WTC11 (cell line): Measurements from ENCODE around the gene NSD1. TPM values are rescaled to one million over a fixed set of nuclear protein-coding genes. Genes with fewer than 3 reads are reported as not detected.

Experiments
- ATAC-seq: fragments of 200-7000 bp; cut with Tn5 transposase; 2 replicates; pipeline ENCODE4 v1.10.0; 2021; ENCODE audit warnings: mild to moderate bottlenecking, moderate library complexity
- CTCF ChIA-PET: fragments of 300-600 bp; sonication (Branson Sonifier 250); formaldehyde crosslinking; loops from one replicate; lab custom pipeline; 2021; ENCODE audit warnings: antibody characterized with exemption; lab: Charles Lee
- POLR2A ChIA-PET: fragments of 350-600 bp; sonication (Branson Sonifier 250); formaldehyde crosslinking; loops from one replicate; lab custom pipeline; 2021; ENCODE audit warnings: antibody characterized with exemption; lab: Charles Lee
- DNase-seq: peaks from one replicate; pipeline ENCODE4 v3.0.0; 2021; ENCODE audit warnings: low spot score
- H3K27ac Mint-ChIP-seq: 2 replicates; pipeline ENCODE4 v1.8.0; 2021; ENCODE audit warnings: mixed read lengths
- H3K27me3 Mint-ChIP-seq: 2 replicates; pipeline ENCODE4 v1.8.0; 2021; ENCODE audit warnings: low read depth, mild to moderate bottlenecking, moderate library complexity, mixed read lengths
- H3K36me3 Mint-ChIP-seq: 2 replicates; pipeline ENCODE4 v1.8.0; 2021; ENCODE audit warnings: mixed read lengths
- H3K4me1 Mint-ChIP-seq: 2 replicates; pipeline ENCODE4 v1.8.0; 2022; ENCODE audit warnings: mixed read lengths
- H3K4me3 Mint-ChIP-seq: 2 replicates; pipeline ENCODE4 v1.8.0; 2021; ENCODE audit warnings: mild to moderate bottlenecking, moderate library complexity, mixed read lengths
- H3K9me3 Mint-ChIP-seq: 2 replicates; pipeline ENCODE4 v1.8.0; 2021; ENCODE audit warnings: mixed read lengths
- CBFB ChIP-seq: sonication (generic); formaldehyde crosslinking; IDR thresholded peaks from 2 replicates; pipeline ENCODE4 v1.8.1; 2022; ENCODE audit warnings: mild to moderate bottlenecking, low read depth, missing genetic modification reagents
- CREM ChIP-seq: sonication (generic); formaldehyde crosslinking; IDR thresholded peaks from 2 replicates; pipeline ENCODE4 v1.8.1; 2022; ENCODE audit warnings: mild to moderate bottlenecking, missing genetic modification reagents, moderate library complexity
- FOXJ3 ChIP-seq: sonication (generic); formaldehyde crosslinking; IDR thresholded peaks from 2 replicates; pipeline ENCODE4 v1.9.0; 2021; ENCODE audit warnings: missing genetic modification reagents, mild to moderate bottlenecking, borderline replicate concordance
- GTF2I ChIP-seq: fragments of 250-450 bp; sonication (Bioruptor Pico); conservative IDR thresholded peaks from 2 replicates; pipeline ENCODE4 v1.4.0; 2021; ENCODE audit warnings: mild to moderate bottlenecking
- HMGA2 ChIP-seq: fragments of 250-450 bp; sonication (Bioruptor Pico); IDR thresholded peaks from 2 replicates; pipeline ENCODE4 v1.4.0; 2021; ENCODE audit warnings: mild to moderate bottlenecking, moderate library complexity
- KAT7 ChIP-seq: sonication (generic); formaldehyde crosslinking; IDR thresholded peaks from 2 replicates; pipeline ENCODE4 v1.8.1; 2023; ENCODE audit warnings: missing genetic modification reagents, mild to moderate bottlenecking, borderline replicate concordance
- TEAD1 ChIP-seq: sonication (generic); formaldehyde crosslinking; IDR thresholded peaks from 2 replicates; pipeline ENCODE4 v1.8.0; 2022; ENCODE audit warnings: mild to moderate bottlenecking, missing genetic modification reagents
- ZNF138 ChIP-seq: sonication (generic); formaldehyde crosslinking; conservative IDR thresholded peaks from 2 replicates; pipeline ENCODE4 v1.8.1; 2022; ENCODE audit warnings: mild to moderate bottlenecking, moderate library complexity, missing genetic modification reagents
- ZNF416 ChIP-seq: fragments of 250-450 bp; sonication (Bioruptor Pico); IDR thresholded peaks from 2 replicates; pipeline ENCODE4 v1.9.0; 2021; ENCODE audit warnings: mild to moderate bottlenecking, inconsistent platforms
- total RNA-seq: library from RNA; stranded (reverse); gene quantifications from 3 replicates; pipeline ENCODE4 v1.2.3, GENCODE V29; 2021
- TF ChIP-seq, protein P1 (sequence below): fragments of 200-600 bp; IDR thresholded peaks from 2 replicates; pipeline ENCODE4 v1.8.0; 2022; ENCODE audit warnings: antibody characterized with exemption
- TF ChIP-seq, protein P2 (sequence below): sonication (generic); formaldehyde crosslinking; conservative IDR thresholded peaks from 2 replicates; pipeline ENCODE4 v1.8.1; 2022; ENCODE audit warnings: mild to moderate bottlenecking, missing genetic modification reagents
- TF ChIP-seq, protein P3 (sequence below): sonication (generic); formaldehyde crosslinking; IDR thresholded peaks from 2 replicates; pipeline ENCODE4 v1.8.0; 2023; ENCODE audit warnings: mild to moderate bottlenecking, missing genetic modification reagents
- TF ChIP-seq, protein P4 (sequence below): sonication (generic); formaldehyde crosslinking; IDR thresholded peaks from 2 replicates; pipeline ENCODE4 v1.8.0; 2022; ENCODE audit warnings: mild to moderate bottlenecking, missing genetic modification reagents
- TF ChIP-seq, protein P5 (sequence below): fragments of 250-450 bp; sonication (Bioruptor Pico); IDR thresholded peaks from 2 replicates; pipeline ENCODE4 v1.9.0; 2021; ENCODE audit warnings: mild to moderate bottlenecking
- TF ChIP-seq, protein P6 (sequence below): sonication (generic); formaldehyde crosslinking; IDR thresholded peaks from 2 replicates; pipeline ENCODE4 v1.8.1; 2022; ENCODE audit warnings: mild to moderate bottlenecking, moderate library complexity, missing genetic modification reagents
- TF ChIP-seq, protein P7 (sequence below): fragments of 250-450 bp; sonication (Bioruptor Pico); IDR thresholded peaks from 2 replicates; pipeline ENCODE4 v1.9.0; 2021; ENCODE audit warnings: mild to moderate bottlenecking
- TF ChIP-seq, protein P8 (sequence below): sonication (generic); formaldehyde crosslinking; IDR thresholded peaks from 2 replicates; pipeline ENCODE4 v1.8.0; 2022; ENCODE audit warnings: mild to moderate bottlenecking, missing genetic modification reagents

The NSD1 gene
- total RNA-seq, 1 experiment from 2014 or later = 148 TPM

DNA sequence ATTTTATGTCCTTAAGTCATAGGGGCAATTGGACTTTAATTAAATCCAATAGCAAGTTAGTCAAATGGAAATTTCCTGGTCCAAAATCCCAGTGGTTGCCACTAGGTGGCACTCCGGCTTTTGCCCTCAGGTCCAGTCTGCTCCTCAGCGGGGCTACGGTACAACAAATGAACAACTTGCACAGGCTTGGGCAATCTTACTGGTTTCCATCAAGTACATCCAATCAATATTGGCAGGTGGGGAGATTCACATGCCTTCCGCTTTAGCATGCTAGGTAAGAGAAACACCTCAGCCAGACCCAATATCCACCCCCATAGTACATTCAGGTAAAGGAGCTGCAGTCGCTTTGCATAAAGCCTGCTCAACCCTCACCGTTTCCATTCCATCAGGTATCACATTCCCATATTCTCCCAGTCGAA, 184.4 kb downstream of the NSD1 start:
- peaks cover 11% of the 10 kb centered on the region for H3K4me1 Mint-ChIP-seq
- H3K36me3 Mint-ChIP-seq = peaks cover 7% of the 10 kb centered on the region
- peak; percentile 83 for DNase-seq
- peak overlapping the region; percentile 70 for H3K27ac Mint-ChIP-seq
- POLR2A ChIA-PET = no interaction called here
- peak overlapping the region; percentile 17; the same call in 1 of the 2 replicates for H3K4me3 Mint-ChIP-seq
- ATAC-seq = peak; percentile 57
- CTCF ChIA-PET = interaction anchor here (0.6 to 3.8 kb wide), 34 partner anchors 8 to 289 kb away, joined by 3 to 55 read pairs (median 4); partner anchors contain the start of genes FGFR4, GRK6, LMAN2 and PRELID1
- H3K9me3 Mint-ChIP-seq = peaks cover 6% of the 10 kb centered on the region; the same call in 1 of the 2 replicates
- H3K27me3 Mint-ChIP-seq = no peaks in the 10 kb centered on the region
- TF ChIP-seq, protein P1, sequence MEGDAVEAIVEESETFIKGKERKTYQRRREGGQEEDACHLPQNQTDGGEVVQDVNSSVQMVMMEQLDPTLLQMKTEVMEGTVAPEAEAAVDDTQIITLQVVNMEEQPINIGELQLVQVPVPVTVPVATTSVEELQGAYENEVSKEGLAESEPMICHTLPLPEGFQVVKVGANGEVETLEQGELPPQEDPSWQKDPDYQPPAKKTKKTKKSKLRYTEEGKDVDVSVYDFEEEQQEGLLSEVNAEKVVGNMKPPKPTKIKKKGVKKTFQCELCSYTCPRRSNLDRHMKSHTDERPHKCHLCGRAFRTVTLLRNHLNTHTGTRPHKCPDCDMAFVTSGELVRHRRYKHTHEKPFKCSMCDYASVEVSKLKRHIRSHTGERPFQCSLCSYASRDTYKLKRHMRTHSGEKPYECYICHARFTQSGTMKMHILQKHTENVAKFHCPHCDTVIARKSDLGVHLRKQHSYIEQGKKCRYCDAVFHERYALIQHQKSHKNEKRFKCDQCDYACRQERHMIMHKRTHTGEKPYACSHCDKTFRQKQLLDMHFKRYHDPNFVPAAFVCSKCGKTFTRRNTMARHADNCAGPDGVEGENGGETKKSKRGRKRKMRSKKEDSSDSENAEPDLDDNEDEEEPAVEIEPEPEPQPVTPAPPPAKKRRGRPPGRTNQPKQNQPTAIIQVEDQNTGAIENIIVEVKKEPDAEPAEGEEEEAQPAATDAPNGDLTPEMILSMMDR = peak; percentile 72
- no peak for TF ChIP-seq CBFB

DNA sequence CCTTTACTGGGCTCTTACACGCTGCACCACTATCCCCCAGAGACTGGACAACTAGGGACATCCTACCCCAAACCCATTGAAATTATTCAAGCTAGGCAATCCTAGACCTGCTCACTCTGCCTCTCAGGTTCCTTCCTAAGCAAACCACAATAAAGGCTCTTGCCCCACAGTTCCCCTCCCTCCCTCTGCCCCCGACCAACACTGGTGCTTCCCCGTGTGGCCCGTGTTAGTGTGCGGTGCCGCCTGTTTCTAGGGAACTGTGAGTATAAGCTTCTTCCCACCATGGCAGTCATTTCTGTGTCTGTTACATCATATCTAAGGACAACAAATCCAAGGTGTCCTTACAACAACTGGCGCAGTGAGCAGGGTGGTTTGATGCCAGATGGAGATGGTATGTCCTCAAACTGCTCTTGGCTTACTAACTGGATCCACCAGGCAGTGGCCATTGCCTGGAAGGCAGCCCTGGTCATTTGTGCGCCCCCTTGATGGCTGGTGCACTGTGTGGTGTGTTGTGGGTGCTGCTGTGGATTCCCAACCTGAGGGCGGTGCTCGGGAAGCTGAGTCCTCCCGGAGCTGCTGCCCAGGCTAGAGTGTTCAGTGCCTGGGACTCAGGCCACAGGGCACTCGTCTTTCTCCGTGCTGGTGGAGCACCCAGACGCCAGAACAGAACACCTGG, 186.5 kb downstream of the NSD1 start:
- peaks cover 14% of the 10 kb centered on the region for H3K4me1 Mint-ChIP-seq
- ATAC-seq = no peak
- H3K27ac Mint-ChIP-seq = no peak overlapping the region
- H3K27me3 Mint-ChIP-seq = no peaks in the 10 kb centered on the region
- no peak for DNase-seq
- peaks cover 12% of the 10 kb centered on the region for H3K36me3 Mint-ChIP-seq
- TF ChIP-seq TEAD1 = no peak
- TF ChIP-seq ZNF416 = no peak
- TF ChIP-seq, protein P2, sequence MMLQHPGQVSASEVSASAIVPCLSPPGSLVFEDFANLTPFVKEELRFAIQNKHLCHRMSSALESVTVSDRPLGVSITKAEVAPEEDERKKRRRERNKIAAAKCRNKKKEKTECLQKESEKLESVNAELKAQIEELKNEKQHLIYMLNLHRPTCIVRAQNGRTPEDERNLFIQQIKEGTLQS (CRISPR knock-in tag) = no peak
- TF ChIP-seq, protein P3, sequence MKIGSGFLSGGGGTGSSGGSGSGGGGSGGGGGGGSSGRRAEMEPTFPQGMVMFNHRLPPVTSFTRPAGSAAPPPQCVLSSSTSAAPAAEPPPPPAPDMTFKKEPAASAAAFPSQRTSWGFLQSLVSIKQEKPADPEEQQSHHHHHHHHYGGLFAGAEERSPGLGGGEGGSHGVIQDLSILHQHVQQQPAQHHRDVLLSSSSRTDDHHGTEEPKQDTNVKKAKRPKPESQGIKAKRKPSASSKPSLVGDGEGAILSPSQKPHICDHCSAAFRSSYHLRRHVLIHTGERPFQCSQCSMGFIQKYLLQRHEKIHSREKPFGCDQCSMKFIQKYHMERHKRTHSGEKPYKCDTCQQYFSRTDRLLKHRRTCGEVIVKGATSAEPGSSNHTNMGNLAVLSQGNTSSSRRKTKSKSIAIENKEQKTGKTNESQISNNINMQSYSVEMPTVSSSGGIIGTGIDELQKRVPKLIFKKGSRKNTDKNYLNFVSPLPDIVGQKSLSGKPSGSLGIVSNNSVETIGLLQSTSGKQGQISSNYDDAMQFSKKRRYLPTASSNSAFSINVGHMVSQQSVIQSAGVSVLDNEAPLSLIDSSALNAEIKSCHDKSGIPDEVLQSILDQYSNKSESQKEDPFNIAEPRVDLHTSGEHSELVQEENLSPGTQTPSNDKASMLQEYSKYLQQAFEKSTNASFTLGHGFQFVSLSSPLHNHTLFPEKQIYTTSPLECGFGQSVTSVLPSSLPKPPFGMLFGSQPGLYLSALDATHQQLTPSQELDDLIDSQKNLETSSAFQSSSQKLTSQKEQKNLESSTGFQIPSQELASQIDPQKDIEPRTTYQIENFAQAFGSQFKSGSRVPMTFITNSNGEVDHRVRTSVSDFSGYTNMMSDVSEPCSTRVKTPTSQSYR (CRISPR knock-in tag) = no peak
- TF ChIP-seq, protein P4, sequence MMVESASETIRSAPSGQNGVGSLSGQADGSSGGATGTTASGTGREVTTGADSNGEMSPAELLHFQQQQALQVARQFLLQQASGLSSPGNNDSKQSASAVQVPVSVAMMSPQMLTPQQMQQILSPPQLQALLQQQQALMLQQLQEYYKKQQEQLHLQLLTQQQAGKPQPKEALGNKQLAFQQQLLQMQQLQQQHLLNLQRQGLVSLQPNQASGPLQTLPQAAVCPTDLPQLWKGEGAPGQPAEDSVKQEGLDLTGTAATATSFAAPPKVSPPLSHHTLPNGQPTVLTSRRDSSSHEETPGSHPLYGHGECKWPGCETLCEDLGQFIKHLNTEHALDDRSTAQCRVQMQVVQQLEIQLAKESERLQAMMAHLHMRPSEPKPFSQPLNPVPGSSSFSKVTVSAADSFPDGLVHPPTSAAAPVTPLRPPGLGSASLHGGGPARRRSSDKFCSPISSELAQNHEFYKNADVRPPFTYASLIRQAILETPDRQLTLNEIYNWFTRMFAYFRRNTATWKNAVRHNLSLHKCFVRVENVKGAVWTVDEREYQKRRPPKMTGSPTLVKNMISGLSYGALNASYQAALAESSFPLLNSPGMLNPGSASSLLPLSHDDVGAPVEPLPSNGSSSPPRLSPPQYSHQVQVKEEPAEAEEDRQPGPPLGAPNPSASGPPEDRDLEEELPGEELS (CRISPR knock-in tag) = no peak
- TF ChIP-seq KAT7 (CRISPR knock-in tag) = no peak
- TF ChIP-seq FOXJ3 (CRISPR knock-in tag) = no peak
- TF ChIP-seq, protein P5, sequence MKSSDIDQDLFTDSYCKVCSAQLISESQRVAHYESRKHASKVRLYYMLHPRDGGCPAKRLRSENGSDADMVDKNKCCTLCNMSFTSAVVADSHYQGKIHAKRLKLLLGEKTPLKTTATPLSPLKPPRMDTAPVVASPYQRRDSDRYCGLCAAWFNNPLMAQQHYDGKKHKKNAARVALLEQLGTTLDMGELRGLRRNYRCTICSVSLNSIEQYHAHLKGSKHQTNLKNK (CRISPR knock-in tag) = no peak
- ChIA-PET POLR2A (interaction anchor here (1.1 kb wide), 1 partner anchor 47 kb away, joined by 5 read pairs; no protein-coding TSS in a partner anchor), CTCF (interaction anchor here (1.5 to 3.3 kb wide), 6 partner anchors 10 to 134 kb away, joined by 3 to 55 read pairs (median 24); no protein-coding TSS in a partner anchor)
- H3K4me3 Mint-ChIP-seq = no peak overlapping the region
- peaks cover 6% of the 10 kb centered on the region; the same call in 1 of the 2 replicates for H3K9me3 Mint-ChIP-seq

DNA sequence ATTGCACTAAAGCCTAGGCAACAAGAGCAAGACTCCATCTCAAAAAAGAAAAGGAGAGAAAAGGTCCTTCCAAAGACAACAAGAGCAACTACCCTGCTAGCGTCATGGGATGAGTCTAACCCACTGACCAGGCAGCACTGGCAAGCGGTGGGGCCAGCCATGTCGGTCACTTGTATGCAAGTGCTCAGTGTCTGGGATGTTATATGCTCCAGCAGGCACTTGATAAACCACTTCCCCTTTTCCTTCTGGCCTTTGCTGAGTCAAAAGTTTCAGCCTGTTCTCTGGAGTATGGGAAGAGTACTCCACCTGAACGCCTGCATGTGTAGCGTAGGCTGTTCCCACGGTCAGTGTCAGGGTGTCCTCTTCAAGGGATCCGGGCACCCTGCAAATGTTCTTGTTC, 187.3 kb downstream of the NSD1 start:
- no peak for ATAC-seq
- CTCF ChIA-PET = interaction anchor here (1.5 to 2.9 kb wide), 2 partner anchors 11 to 70 kb away, joined by 3 to 39 read pairs; no protein-coding TSS in a partner anchor
- peaks cover 20% of the 10 kb centered on the region for H3K4me1 Mint-ChIP-seq
- TF ChIP-seq ZNF138 (CRISPR knock-in tag) = no peak
- no peak for TF ChIP-seq GTF2I (CRISPR knock-in tag)
- TF ChIP-seq CREM (CRISPR knock-in tag) = no peak
- TF ChIP-seq, protein P5 (CRISPR knock-in tag) = no peak
- TF ChIP-seq, protein P6, sequence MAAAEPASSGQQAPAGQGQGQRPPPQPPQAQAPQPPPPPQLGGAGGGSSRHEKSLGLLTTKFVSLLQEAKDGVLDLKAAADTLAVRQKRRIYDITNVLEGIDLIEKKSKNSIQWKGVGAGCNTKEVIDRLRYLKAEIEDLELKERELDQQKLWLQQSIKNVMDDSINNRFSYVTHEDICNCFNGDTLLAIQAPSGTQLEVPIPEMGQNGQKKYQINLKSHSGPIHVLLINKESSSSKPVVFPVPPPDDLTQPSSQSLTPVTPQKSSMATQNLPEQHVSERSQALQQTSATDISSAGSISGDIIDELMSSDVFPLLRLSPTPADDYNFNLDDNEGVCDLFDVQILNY (CRISPR knock-in tag) = no peak
- TF ChIP-seq HMGA2 = no peak
- TF ChIP-seq, protein P7, sequence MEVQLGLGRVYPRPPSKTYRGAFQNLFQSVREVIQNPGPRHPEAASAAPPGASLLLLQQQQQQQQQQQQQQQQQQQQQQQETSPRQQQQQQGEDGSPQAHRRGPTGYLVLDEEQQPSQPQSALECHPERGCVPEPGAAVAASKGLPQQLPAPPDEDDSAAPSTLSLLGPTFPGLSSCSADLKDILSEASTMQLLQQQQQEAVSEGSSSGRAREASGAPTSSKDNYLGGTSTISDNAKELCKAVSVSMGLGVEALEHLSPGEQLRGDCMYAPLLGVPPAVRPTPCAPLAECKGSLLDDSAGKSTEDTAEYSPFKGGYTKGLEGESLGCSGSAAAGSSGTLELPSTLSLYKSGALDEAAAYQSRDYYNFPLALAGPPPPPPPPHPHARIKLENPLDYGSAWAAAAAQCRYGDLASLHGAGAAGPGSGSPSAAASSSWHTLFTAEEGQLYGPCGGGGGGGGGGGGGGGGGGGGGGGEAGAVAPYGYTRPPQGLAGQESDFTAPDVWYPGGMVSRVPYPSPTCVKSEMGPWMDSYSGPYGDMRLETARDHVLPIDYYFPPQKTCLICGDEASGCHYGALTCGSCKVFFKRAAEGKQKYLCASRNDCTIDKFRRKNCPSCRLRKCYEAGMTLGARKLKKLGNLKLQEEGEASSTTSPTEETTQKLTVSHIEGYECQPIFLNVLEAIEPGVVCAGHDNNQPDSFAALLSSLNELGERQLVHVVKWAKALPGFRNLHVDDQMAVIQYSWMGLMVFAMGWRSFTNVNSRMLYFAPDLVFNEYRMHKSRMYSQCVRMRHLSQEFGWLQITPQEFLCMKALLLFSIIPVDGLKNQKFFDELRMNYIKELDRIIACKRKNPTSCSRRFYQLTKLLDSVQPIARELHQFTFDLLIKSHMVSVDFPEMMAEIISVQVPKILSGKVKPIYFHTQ = no peak
- TF ChIP-seq, protein P8, sequence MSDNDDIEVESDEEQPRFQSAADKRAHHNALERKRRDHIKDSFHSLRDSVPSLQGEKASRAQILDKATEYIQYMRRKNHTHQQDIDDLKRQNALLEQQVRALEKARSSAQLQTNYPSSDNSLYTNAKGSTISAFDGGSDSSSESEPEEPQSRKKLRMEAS (CRISPR knock-in tag) = no peak

More for the DNA sequence above, 187.3 kb downstream of the NSD1 start:
- DNase-seq = no peak
- Mint-ChIP-seq H3K27me3 (no peaks in the 10 kb centered on the region; the same call in 1 of the 2 replicates), H3K9me3 (peaks cover 6% of the 10 kb centered on the region; the same call in 1 of the 2 replicates), H3K27ac (peak overlapping the region; percentile 72; the same call in 1 of the 2 replicates), H3K4me3 (no peak overlapping the region), H3K36me3 (peaks cover 12% of the 10 kb centered on the region)
- POLR2A ChIA-PET = no interaction called here
